GM13976 (cell line): ENCODE data around the gene ULK1.

ENCODE experiments used
- DNase-seq: peaks from one replicate; pipeline ENCODE4 v3.0.0; 2012; ENCODE audit warnings: low spot score
- in situ Hi-C: fragments of 300-500 bp; cut with MboI; formaldehyde crosslinking; loops from one replicate; pipeline ENCODE4 v1.12.0; 2022; ENCODE audit warnings: low sequenced_read_pairs, mixed read lengths, inconsistent platforms; ENCODE audit not compliant: unreplicated experiment
- TF ChIP-seq, protein P1 (sequence below): IDR thresholded peaks from 2 replicates; pipeline ENCODE4 v1.5.1; 2012; ENCODE audit warnings: borderline replicate concordance, mild to moderate bottlenecking; ENCODE audit not compliant: insufficient read depth; ENCODE audit errors: extremely low read depth, missing control alignments, control extremely low read depth

Gene ULK1

DNA sequence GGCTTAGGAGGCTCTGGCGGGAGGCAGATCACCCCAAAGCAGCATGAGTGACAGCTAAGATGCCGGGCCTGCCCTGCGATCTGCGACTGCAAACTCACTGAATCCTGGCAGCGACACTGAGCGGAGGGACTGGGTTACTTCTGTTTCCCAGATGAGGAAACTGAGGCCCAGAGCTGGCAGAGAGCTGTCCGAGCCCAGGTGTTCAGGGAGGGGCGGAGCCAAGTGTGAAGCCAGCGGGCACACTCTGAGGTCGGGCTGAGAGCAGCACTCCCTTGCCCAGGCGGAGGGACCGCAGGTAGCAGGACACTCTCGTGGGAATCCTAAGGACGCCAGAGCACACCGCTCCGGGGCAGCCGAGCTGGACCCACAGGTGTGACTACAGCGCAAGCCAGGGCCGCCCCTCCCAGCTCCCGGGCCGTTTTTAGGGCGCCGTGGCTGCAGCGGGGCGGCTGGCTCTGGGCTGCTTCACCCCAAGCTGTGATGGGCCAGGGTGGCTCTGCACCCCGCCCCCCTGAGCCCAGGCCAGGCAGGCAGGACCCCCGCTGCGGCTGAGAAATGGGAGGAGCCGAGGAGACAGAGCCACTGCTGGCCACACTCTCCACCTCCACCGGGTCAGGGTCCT lies 38.8 kb upstream of the ULK1 start:
- DNase-seq: no peak
- in situ Hi-C loops: no loop called here
- TF ChIP-seq, protein P1, sequence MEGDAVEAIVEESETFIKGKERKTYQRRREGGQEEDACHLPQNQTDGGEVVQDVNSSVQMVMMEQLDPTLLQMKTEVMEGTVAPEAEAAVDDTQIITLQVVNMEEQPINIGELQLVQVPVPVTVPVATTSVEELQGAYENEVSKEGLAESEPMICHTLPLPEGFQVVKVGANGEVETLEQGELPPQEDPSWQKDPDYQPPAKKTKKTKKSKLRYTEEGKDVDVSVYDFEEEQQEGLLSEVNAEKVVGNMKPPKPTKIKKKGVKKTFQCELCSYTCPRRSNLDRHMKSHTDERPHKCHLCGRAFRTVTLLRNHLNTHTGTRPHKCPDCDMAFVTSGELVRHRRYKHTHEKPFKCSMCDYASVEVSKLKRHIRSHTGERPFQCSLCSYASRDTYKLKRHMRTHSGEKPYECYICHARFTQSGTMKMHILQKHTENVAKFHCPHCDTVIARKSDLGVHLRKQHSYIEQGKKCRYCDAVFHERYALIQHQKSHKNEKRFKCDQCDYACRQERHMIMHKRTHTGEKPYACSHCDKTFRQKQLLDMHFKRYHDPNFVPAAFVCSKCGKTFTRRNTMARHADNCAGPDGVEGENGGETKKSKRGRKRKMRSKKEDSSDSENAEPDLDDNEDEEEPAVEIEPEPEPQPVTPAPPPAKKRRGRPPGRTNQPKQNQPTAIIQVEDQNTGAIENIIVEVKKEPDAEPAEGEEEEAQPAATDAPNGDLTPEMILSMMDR: no peak

DNA sequence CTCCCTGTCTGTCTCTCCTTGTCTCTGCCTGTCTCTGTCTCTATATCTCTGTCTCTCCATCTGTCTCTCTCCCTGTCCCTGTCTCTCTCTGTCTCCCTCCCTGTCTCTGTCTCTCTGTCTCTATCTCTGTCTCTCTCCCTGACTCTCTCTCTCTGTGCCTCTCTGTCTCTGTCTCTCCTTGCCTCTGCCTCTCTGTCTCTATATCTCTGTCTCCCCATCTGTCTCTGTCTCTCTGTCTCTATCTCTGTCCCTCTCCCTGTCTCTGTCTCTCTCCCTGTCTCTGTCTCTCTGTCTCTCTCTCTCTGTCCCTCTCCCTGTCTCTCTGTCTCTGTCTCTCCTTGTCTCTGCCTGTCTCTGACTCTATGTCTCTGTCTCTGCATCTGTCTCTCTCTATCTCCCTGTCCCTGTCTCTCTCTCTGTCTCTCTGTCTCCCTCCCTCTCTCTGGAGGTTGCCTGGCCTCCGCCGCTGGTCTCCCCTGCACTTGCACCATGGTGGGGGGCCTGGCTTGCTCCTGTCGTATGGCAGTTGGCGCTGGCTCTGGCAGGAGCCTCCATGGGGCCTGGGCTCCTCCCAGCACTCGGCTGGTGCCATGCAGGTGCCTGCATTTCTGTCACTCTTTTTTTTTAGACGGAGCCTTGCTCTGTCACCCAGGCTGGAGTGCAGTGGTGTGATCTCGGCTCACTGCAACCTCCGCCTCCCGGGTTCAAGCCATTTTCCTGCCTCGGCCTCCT lies 37.9 kb upstream of the ULK1 start:
- TF ChIP-seq, protein P1: no peak
- in situ Hi-C loops: no loop called here
- DNase-seq: no peak

DNA sequence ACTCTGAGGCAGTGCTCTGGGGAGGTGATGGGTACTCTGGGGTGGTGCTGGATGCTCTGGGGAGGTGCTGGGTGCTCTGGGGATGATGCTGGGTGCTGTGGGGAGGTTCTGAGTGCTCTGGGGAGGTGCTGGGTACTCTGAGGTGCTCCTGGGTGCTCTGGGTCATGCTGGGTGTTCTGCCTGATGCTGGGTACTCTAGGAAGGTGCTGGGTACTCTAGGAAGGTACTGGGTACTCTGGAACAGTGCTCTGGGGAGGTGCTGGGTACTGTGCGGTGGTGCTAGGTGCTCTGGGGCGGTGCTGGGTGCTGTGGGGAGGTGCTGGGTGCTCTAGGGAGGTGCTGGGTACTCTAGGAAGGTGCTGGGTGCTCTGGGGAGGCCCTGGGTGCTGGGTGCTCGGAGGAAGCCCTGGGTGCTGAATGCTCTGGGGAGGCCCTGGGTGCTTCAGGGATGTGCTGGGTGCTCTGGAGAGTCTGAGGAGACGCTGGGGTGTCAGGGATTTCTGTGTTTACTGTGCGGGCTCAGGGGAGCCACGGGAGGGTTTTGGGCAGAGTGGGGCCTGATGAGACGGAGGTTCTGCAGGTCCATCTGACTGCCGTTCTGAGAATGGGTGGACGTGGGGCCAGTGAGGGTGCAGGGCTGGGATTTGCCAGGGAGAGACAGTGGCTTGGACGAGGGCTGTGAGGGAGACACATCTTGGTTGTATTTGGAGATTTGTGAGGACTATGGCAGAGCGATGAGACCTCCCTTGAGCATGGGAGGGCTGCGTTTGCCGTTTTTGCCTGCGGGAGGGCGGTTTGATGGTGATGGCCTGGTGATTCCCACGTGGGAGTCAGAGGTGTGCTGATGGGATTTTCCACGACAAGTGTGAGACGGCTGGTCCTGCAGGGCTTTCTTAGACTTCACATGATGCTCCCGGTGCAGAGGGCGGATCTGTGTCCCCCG lies 36.2 kb upstream of the ULK1 start:
- in situ Hi-C loops: no loop called here
- TF ChIP-seq, protein P1: no peak
- DNase-seq: no peak

DNA sequence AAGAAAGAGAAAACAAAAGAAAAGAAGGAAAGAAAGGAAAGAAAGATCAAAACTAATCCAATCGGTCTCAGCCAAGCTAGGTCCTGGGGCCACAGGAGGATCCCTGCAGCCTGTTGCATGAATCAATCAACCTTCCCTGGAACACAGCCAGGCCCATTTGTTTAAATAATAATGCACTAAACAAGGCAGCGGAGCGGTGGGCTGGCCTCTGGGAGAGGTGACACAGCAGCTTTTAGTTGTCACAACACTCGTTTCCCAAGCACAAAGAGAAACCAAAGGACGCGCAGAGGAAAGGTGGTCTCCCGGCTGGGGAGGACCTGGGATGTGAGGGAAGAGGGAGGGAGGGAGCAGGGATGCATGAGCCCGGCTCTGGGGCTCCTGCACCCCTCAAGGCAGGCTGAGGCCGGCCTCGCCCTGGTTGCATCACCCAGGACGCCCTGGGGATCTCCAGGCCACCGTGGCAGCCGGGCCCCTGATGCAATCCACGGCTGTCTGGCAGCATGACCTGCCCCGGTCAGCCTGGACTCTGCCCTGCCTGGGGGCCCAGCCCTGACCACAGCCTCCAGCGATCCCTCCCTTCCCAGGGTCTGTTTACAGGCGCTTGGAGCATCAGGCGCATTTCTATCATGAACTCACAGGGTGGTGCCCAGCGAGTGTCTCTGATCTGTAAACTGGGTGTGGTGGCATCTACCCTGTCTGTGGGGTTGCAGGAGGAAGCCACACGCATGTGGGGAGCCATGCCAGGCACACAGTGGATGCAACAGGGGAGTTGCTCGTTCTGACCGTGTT lies 33.8 kb upstream of the ULK1 start:
- DNase-seq: no peak
- TF ChIP-seq, protein P1: no peak
- in situ Hi-C loops: no loop called here

DNA sequence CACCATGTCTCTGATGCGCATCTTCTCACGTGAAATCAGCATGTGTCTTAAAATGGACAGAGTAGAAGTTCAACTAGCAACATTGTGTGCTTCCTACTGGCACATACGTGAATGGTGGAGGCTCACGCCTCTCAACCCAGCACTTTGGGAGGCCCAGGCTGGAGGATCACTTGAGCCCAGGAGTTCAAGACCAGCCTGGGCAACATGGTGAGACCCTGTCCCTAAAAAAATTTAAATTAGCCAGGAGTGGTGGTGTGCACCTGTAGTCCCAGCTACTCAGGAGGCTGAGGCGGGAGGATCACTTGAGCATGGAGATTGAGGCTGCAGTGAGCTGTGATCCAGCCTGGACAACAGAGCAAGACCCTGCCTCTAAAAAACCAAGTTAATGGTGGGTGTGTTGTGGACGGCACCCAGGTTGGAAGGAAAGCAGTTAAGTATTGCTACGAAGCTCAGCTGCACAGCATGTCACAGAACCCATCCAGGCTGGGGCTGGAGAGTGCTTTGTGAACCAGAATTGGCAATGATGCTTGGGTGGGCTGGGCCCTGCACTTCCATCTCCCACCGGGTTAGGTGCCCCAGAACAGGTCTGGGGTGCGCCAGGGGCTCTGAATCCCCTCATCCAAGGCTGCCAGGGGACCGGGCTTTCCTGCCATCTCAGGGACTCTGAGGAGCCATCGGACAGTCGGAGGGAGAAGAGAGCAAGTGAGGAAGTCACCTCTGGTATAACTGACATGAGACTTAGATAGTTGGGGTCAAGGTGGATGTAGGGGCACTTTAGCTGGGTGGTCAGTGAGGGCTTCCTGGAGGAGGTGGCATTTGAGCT lies 33.0 kb upstream of the ULK1 start:
- no peak for DNase-seq
- TF ChIP-seq, protein P1: no peak
- in situ Hi-C loops: no loop called here
